Stimulated activated CD4-positive, alpha-beta T cell treated with anti-CD3 and anti-CD28 coated beads, TNF-alpha, amount 100 ng/mL, for 24 hours (primary cell): ENCODE measurements around the gene CCM2.

Source experiments
- DNase-seq, 3 experiments: peaks; one replicate each; pipeline ENCODE4 v3.0.0-alpha.2; 2020; ENCODE audit warnings: low read depth in 3 of 3

Gene CCM2

GRCh38 chr7:45122975-45123860 is 123.2 kb downstream of the CCM2 start:
- DNase-seq = no peak

- no peak for DNase-seq
Observed at GRCh38 chr7:45123913-45124710, 124.1 kb downstream of the CCM2 start.

- DNase-seq = no peak
Observed at GRCh38 chr7:45125193-45125904, 125.3 kb downstream of the CCM2 start.
